GM21723 (cell line): ENCODE results near the gene METTL23.
"Not testable (repeated sequence)": the region's sequence is repeated elsewhere in the genome, so short reads cannot be mapped to it uniquely, and the experiment has no call there.

Experiments used
- ATAC-seq: cut with Tn5 transposase; IDR thresholded peaks from one replicate; pipeline ENCODE4 v1.9.1; 2021; ENCODE audit warnings: mild to moderate bottlenecking, moderate library complexity; ENCODE audit not compliant: unreplicated experiment

Gene METTL23

GRCh38 chr17:76734080-76734840 is 7.6 kb downstream of the METTL23 start:
- ATAC-seq = no peak

DNA sequence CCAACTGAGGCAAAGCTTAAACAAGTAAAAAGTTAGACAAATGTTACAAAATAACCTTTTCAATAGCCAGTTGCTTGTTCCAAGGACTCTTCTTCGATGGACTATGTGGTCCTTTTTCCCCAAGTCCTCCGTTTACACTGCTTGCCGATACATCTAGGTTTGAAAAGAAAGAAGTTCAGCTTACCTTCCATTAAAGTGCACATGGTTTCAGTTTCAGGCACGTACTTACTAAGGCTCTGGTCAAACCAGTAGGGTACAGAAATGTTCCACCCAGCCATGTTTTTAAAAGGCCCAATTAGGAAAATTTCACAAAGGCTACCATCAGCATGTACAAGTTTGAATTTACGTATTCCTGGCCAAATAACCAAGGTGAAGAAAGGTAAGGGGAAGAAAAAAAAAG is 8.4 kb downstream of the METTL23 start:
- ATAC-seq = no peak

DNA sequence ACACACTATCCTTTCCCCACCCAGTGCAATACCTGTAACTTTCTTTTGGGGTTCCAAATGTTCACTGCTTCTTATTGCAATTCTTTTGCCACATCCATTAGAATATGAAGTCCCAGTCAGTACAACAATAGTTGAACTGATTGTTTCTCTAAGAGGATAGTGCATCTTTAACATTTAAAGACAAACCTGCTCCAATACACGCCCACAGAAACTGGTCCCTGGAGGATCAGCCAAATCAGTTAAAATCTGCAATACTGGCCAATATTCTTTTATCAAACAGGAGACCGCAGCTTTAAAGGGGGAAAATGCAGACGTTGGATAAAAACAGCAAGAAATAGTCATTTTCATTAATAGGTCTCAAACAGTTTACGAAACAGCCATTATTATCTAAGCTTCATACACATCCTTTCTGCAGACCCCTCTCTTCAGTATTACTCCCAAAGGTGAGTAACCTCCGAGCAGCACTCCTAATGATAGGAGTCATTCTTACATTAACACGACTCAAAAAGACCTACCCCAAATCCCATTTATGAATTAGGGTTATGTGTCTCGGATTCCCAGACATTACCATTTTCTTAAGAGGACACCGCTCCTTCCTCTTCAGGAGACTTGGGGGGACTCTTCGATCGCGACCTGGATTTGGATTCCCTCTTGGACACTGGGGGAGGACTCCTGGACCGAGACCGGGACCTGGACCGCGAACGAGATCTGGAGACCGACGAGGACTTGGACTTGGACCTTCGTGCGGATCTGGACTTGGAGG is 9.1 kb downstream of the METTL23 start:
- no peak for ATAC-seq

DNA sequence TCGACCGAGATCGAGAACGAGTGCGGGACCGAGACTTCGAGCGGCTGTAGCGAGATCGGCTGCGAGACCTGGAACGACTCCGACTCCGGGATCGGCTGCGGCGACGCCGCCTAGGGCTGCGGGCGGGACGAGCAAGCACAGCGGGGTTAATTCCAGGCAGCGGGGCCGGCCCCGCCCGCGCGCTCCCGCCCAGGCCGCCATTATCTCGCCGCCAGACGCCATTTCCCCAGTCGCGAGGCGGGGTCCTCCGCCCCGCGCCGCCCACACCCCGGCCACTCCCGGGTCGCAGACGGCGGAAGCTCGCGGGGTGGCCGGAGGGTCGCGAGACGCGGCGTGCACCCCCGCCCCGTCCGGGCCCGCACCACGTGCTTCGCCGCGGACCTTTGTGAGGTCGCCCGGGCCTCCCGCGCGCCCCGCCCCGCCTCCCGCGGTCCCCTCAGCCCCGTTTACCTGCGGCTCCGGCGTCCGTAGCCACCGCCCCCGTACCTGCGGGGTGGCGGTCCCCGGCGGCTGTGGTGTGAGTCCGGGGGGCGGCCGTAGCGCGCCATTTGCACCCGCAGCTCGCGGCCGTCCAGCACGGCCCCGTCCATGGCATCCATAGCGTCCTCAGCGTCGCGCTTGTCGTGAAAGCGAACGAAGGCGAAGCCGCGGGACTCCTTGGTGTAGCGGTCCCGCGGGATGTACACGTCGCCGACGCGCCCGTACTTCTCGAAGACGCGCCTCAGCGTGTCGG is 9.9 kb downstream of the METTL23 start:
- peak; percentile 23 for ATAC-seq

DNA sequence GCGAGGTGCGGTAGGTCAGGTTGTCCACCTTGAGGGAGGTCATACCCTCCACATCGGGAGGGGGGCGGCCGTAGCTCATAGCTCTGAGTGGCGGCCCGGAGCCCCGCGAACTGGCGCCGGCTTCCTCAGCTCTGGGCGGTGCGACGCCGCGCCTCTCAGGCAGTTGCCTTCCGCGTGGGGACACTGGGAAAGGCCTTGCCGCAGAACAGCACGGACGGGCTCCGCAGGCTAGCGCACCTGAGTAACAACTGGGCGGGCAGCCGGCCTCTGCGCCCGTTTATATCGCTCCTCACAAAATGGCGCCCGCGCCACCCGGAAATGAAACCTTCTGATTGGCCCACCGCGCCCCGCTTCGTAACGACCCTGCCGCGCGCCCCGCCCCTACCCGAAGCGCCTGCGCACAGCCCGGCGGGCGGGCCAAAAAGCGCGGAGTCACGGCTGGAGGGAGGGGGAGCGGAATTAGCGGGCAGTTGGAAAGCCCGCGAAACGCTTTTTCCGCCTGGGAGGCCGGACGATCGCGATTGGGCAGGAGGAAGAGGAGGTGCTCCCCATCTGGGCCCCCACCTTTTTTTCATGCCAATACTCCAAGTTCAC is 10.5 kb downstream of the METTL23 start, which contains the start of gene SRSF2:
SRSF2 (minus strand) TSS at position 250 of the 594 bp plus-strand sequence; CDS start at position 79, 171 bp downstream.
- ATAC-seq = peak; percentile 67

DNA sequence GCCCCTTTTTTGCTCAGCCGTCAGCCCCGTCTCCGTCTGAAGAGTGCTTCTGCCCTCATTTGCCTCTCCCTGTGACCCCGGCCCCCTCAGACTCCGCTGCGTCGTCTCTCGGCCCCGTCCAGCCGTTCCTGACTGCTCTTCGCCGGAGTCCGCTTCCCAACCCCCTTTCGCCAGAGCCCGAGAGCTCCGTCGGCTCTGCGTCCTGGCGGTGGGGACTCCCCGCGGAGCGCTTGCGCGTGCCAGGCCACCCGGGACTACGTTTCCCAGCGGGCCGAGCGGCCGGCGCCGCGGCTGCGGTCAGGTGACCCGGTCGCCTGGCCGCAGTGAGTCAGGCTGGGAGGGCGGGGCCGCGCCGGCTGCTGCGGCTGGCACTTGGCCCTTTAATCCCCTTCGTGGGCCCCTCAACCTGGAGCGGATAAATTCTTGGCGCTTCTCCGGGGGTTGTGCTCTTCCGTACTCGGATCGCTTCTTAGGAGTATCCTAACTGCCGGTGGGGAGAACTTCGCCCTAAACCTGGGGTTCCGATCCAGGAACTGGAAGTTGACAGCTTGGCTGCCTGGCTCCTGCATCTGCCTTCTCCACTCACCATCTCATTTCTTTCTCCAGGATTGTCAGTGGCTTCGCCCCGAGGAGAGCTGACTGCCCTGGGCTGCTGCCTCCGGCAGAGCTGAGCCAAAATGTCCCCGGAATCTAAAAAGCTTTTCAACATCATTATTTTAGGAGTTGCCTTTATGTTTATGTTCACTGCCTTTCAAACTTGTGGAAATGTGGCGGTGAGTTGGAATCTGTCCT is 11.2 kb downstream of the METTL23 start, which contains the start of gene MFSD11:
MFSD11 (plus strand) TSS at position 444 of the 792 bp plus-strand sequence; CDS start at position 678, 234 bp downstream.
- peak; percentile 57 for ATAC-seq

GRCh38 chr17:76738468-76738850 is 11.8 kb downstream of the METTL23 start:
- ATAC-seq = no peak

GRCh38 chr17:76739568-76740115 is 13.0 kb downstream of the METTL23 start:
- ATAC-seq = not testable (repeated sequence)

DNA sequence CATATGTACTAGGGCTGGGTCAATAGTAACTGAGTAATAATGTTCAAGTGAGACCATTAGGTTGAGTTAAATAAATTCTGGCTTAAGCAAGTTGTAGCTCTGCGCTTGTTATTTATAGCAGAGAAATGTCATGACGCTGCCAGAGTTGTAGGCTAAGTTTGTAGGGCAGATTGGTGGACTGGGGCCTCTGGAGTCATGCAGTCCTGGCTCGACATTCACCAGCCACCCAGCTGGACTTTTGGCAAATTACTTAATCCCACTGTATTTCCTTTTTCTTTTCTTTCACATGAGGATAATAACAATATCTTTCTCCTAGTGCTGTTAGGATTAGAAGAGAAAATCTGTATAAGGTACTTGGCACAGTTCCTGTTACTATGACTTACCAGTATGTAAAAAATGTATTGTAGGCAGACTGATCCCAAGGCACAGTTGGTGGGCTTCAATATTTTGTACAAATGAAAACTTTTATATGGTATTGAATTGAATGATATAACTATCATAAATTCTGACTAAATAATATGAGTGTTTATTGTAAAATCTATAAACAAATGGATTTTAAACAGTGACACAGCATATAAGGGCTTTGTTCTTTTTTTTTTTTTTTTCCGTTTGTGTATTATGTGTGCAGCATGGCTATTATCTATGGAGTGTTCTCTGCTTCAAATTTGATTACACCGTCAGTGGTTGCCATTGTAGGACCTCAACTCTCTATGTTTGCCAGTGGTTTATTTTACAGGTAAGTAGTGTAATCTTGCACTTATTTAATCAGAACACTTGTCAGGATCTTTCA is 13.9 kb downstream of the METTL23 start:
- no peak for ATAC-seq

DNA sequence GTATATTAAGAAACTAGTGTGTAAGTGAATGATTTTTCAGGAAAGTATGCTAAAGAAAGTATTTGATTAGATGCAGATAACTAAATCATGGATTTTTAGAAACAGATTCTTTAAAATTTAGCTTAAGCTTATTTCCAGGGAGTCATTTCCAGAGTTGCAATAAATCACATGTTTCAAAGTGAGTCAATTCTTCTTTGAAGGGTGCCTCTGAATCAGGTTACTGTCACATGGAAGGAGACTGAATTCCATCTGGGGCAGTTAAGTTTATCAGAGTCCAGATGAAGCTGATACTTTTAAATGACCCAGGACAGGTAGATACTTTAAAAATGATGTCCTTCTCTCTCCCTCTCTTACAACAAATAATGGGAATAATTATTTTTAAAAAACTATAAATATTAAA is 16.3 kb downstream of the METTL23 start:
- ATAC-seq = no peak

DNA sequence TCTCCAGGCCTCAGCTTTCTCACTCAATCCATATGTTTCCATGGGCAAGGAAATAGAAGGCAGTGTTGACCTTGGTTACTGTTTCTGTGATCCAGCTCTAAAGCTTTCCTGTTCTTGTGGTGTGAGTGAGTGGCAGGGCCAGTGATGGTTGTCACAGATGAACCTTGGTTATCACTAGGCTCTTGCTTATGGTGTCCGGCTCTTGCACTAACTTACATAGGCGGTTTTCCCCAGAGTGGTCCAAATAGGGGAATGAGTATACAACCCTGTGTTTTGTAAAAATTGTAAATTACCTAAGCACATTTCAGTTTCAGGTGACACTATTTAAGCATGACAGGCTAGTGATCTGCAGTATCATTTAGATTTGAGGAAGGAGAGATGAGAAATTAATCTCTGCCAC is 18.1 kb downstream of the METTL23 start:
- no peak for ATAC-seq

- not testable (repeated sequence) for ATAC-seq
Observed at GRCh38 chr17:76745785-76746184, 19.1 kb downstream of the METTL23 start.

- ATAC-seq = no peak
Observed at GRCh38 chr17:76747716-76748363, 21.2 kb downstream of the METTL23 start.

- ATAC-seq = no peak
Observed at GRCh38 chr17:76748657-76749056, 22.0 kb downstream of the METTL23 start.

DNA sequence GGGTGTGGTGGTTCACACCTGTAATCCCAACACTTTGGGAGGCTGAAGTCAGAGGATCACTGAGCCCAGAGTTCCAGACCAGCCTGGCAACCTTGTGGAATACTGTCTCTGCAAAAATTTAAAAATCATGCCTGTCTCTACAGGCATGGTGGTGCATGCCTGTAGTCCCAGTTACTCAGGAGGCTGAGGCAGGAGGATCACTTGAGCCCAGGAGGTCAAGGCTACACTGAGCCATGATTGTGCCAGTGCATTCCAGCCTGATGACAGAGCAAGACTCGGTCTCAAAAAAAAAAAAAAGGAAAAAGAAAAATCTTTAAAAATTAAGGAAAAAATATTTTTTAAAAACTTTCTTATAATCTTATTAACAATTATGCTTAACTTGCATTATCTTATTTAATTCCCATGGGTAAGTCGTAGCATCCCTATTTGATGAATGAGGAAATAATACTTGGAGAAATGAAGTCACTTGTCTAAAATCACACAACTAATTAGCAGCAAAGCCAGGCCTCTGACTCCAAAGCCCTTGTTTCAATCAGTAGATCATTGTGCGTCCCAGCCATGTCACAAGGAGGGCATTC is 24.9 kb downstream of the METTL23 start:
- no peak for ATAC-seq

- ATAC-seq = no peak
Observed at GRCh38 chr17:76752006-76752405, 25.4 kb downstream of the METTL23 start.

DNA sequence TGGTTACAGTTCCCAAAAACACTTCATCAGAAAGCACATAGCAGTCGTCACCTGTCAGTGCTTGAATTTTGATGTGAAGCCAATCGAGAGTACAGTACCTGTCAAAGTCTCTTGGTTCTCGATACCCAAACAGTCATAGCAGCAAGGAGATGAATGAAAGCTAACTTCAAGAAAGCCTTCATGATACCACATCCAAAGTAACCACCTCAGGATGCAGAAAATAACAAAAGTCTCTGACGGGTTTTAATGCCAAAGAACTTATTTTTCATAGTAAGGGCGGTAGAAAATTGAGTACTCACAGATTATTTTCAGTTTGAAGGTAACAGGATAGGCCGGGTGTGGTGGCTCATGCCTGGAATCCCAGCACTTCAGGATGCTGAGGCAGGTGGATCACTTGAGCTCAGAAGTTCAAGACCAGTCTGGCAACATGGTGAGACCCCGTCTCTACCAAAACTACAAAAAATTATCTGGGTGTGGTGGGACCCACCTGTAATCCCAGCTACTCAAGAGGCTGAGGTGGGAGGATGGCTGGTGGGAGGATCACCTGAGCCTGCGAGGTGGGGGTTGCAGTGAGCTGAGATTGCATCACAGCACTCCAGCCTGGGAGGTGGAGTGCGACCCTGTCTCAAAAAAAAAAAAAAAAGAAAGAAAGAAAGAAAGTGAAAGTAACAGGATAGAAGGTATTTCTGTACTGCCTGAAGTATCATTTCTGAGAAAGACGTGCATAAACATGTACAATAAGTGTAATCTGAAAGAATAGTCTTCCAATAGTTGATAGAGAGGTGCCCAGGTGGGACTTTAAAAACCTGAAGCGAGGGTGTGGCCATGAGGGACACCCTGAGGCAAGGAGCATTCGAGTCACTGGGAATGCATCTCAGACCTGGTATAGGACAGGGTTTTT is 26.7 kb downstream of the METTL23 start:
- no peak for ATAC-seq
